COR-L47 (cell line): ENCODE data around the gene CTR9.

Source experiments
- DNase-seq: peaks from one replicate; lab custom pipeline; 2025; lab: John Stamatoyannopoulos, UW

CTR9 gene

GRCh38 chr11:10742460-10743208, 8.4 kb upstream of the CTR9 start:
- DNase-seq: no peak

- DNase-seq: no peak
These were observed 7.6 kb upstream of the CTR9 start for GRCh38 chr11:10743354-10744000.

- no peak for DNase-seq
These were observed 6.8 kb upstream of the CTR9 start for GRCh38 chr11:10744206-10744605.

- no peak for DNase-seq
These were observed 4.2 kb upstream of the CTR9 start for GRCh38 chr11:10746871-10747270.

- DNase-seq: no peak
These were observed 3.3 kb upstream of the CTR9 start for GRCh38 chr11:10747733-10748132.

- no peak for DNase-seq
These were observed 1.6 kb upstream of the CTR9 start for GRCh38 chr11:10749476-10749875.

- no peak for DNase-seq
These were observed 515 bp downstream of the CTR9 start for GRCh38 chr11:10751581-10751940.

GRCh38 chr11:10752061-10752460, 1.0 kb downstream of the CTR9 start:
- no peak for DNase-seq

GRCh38 chr11:10752486-10752885, 1.4 kb downstream of the CTR9 start:
- DNase-seq: no peak

- DNase-seq: no peak
These were observed 7.9 kb downstream of the CTR9 start for GRCh38 chr11:10758957-10759356.

GRCh38 chr11:10761085-10761698, 10.1 kb downstream of the CTR9 start:
- DNase-seq: no peak

- DNase-seq: no peak
These were observed 11.1 kb downstream of the CTR9 start for GRCh38 chr11:10762185-10762584.

GRCh38 chr11:10762913-10763421, 11.9 kb downstream of the CTR9 start:
- no peak for DNase-seq

- no peak for DNase-seq
These were observed 12.7 kb downstream of the CTR9 start for GRCh38 chr11:10763766-10764165.

- DNase-seq: no peak
These were observed 13.4 kb downstream of the CTR9 start for GRCh38 chr11:10764412-10764811.

- peak; percentile 24 for DNase-seq
These were observed 19.7 kb downstream of the CTR9 start for GRCh38 chr11:10770626-10771254.

GRCh38 chr11:10771457-10771856, 20.4 kb downstream of the CTR9 start:
- no peak for DNase-seq

- no peak for DNase-seq
These were observed 23.8 kb downstream of the CTR9 start for GRCh38 chr11:10774811-10775210.

- no peak for DNase-seq
These were observed 26.3 kb downstream of the CTR9 start for GRCh38 chr11:10777393-10777793.

- no peak for DNase-seq
These were observed 26.8 kb downstream of the CTR9 start for GRCh38 chr11:10777806-10778205.

- no peak for DNase-seq
These were observed 27.3 kb downstream of the CTR9 start for GRCh38 chr11:10778217-10778970.

GRCh38 chr11:10779086-10779485, 28.0 kb downstream of the CTR9 start:
- no peak for DNase-seq
